Activated CD4-positive, alpha-beta T cell treated with anti-CD3 and anti-CD28 coated beads, Interleukin-2, amount 50 U/mL, for 4 hours (primary cell): ENCODE measurements around the gene UGT1A1.

Experiments used
- DNase-seq, 2 experiments: peaks; one replicate each; pipeline ENCODE4 v3.0.0-alpha.2; 2020

UGT1A1 gene

GRCh38 chr2:233818639-233819621 lies 58.9 kb downstream of the UGT1A1 start:
- DNase-seq, result no peak

DNA sequence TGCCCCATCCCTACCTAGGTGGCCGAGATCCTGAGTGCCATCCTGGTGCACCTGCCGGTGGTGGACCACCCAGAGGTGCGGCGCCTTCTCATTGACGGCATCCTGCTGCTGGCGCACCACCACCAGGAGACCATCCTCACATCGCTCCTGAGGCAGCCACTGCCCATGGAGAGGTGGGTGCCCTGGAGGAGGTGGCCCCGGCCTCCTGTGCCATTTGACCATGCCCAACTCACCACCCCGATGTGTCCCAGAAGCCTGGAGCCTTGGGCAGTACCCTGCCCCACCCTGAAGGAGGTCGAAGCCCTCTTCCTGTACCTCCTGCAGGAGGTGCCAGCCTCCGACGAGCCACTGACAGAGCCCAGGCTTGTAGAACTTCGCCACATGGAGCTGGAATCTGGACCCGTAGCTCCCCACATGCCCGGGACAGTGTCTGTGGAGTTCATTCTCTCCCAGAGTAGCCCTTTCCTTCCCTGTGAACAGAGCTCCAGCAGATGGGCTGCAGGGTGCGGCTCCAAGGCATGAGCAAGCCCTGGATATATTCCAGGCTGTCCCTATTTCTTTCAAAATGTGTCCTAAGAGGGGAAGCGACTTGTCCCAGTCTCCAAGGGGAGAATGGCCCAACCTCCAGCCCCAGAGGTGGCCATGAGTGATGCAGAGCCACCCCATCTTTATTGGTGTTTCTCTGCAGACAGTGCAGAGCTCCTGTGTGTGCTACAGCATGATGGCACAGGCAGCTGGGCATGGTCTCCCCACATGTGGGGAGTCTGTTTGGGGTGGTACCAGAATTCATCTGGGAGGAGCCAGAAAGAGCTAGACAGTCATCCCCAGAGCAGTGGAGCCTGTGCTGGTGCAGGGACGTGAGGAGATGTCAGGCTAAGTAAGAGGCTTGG lies 60.1 kb downstream of the UGT1A1 start:
- DNase-seq, result no peak

DNA sequence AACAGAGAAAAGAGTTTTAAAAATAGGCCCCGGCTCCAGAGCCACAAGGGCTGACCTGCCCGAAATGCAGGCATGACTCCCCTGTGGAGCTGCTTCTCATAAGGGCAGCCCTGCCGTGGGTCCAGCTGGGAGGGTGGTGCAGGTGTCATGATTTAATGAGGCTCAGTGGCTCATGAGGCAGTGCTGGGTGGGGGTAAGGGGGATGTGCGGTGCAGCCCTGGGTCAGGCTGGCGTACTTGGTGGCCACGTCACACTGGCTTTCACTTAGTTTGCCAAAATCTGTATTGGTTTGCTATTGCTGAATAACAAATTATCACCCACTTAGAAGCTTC lies 60.7 kb downstream of the UGT1A1 start:
- no peak for DNase-seq

GRCh38 chr2:233821196-233821595 lies 61.1 kb downstream of the UGT1A1 start:
- no peak for DNase-seq

GRCh38 chr2:233821709-233822100 lies 61.6 kb downstream of the UGT1A1 start:
- no peak for DNase-seq

- DNase-seq, result no peak
Measured at GRCh38 chr2:233822101-233822771, 62.2 kb downstream of the UGT1A1 start.
